ENCODE measurements around the gene GATD1. TPM values are rescaled to one million over a fixed set of nuclear protein-coding genes. Genes with fewer than 3 reads are reported as not detected.

Gene GATD1
- total and polyA plus RNA-seq, 10 of the 15 experiments (the other 5 are each of a cell fraction or from before 2014, with no cell fraction given) = 1.2 to 92.6 (median 22.3) TPM

GRCh38 chr11:777288-778255 lies at the start of gene GATD1 (continued):
- TF ChIP-seq HSF1 (IDR thresholded peaks at IDR 0.05; ENCODE audit: low read depth, low read length) (no peak), RAD21 (IDR thresholded peaks at IDR 0.05; ENCODE audit: insufficient read depth, low read depth, low read length) (no peak), POLR2AphosphoS5 (IDR thresholded peaks at IDR 0.05; ENCODE audit: low read length) (peak; percentile 71), USF1 (IDR thresholded peaks at IDR 0.05; ENCODE audit: borderline replicate concordance, extremely low read length, insufficient read depth, low read depth, low read length) (peak; percentile 98), SPI1 (IDR thresholded peaks at IDR 0.05; ENCODE audit: borderline replicate concordance, insufficient read depth, low read depth, low read length) (no peak), TCF12 (IDR thresholded peaks at IDR 0.05; ENCODE audit: low read depth, low read length) (no peak), YY1 (IDR thresholded peaks at IDR 0.05; ENCODE audit: low read depth, low read length) (peak; percentile 93), MEF2B (IDR thresholded peaks at IDR 0.05; ENCODE audit: partially characterized antibody, poor library complexity, severe bottlenecking) (peak; percentile 25), NFYA (IDR thresholded peaks at IDR 0.05; ENCODE audit: borderline replicate concordance, low read depth, low read length) (no peak), HCFC1 (IDR thresholded peaks at IDR 0.05; ENCODE audit: low read length) (no peak), POLR2A (IDR thresholded peaks at IDR 0.05; ENCODE audit: low read depth, low read length) (peak; percentile 88), BHLHE40 (IDR thresholded peaks at IDR 0.05; ENCODE audit: borderline replicate concordance in 1 of 2, low read depth in 2 of 2, low read length in 1 of 2) (peak; percentile 89 to 98), NR2C2 (IDR thresholded peaks at IDR 0.05; ENCODE audit: borderline replicate concordance, control insufficient read depth, insufficient read length, low read depth) (no peak), PAX5 (IDR thresholded peaks at IDR 0.05; ENCODE audit: borderline replicate concordance, low read depth, low read length) (peak; percentile 9; the same call in 1 of the 2 replicates), CBX3 (IDR thresholded peaks at IDR 0.05; ENCODE audit: borderline replicate concordance, low read depth) (no peak), TCF3 (IDR thresholded peaks at IDR 0.05; ENCODE audit: borderline replicate concordance, insufficient read depth, low read depth, low read length) (peak; percentile 22; the same call in 1 of the 2 replicates), RELA (IDR thresholded peaks at IDR 0.05; ENCODE audit: borderline replicate concordance, partially characterized antibody) (peak; percentile 73), ZNF207 (IDR thresholded peaks at IDR 0.05; ENCODE audit: borderline replicate concordance) (no peak), ATF3 (IDR thresholded peaks at IDR 0.05; ENCODE audit: borderline replicate concordance, extremely low read depth, low read depth, low read length) (peak; percentile 80), SIN3A (IDR thresholded peaks at IDR 0.05; ENCODE audit: low read depth, low read length) (peak; percentile 32; the same call in 1 of the 2 replicates), GATAD2B (conservative IDR thresholded peaks at IDR 0.05; ENCODE audit: low read depth) (peak; percentile 69)
- TF ChIP-seq, protein P1, sequence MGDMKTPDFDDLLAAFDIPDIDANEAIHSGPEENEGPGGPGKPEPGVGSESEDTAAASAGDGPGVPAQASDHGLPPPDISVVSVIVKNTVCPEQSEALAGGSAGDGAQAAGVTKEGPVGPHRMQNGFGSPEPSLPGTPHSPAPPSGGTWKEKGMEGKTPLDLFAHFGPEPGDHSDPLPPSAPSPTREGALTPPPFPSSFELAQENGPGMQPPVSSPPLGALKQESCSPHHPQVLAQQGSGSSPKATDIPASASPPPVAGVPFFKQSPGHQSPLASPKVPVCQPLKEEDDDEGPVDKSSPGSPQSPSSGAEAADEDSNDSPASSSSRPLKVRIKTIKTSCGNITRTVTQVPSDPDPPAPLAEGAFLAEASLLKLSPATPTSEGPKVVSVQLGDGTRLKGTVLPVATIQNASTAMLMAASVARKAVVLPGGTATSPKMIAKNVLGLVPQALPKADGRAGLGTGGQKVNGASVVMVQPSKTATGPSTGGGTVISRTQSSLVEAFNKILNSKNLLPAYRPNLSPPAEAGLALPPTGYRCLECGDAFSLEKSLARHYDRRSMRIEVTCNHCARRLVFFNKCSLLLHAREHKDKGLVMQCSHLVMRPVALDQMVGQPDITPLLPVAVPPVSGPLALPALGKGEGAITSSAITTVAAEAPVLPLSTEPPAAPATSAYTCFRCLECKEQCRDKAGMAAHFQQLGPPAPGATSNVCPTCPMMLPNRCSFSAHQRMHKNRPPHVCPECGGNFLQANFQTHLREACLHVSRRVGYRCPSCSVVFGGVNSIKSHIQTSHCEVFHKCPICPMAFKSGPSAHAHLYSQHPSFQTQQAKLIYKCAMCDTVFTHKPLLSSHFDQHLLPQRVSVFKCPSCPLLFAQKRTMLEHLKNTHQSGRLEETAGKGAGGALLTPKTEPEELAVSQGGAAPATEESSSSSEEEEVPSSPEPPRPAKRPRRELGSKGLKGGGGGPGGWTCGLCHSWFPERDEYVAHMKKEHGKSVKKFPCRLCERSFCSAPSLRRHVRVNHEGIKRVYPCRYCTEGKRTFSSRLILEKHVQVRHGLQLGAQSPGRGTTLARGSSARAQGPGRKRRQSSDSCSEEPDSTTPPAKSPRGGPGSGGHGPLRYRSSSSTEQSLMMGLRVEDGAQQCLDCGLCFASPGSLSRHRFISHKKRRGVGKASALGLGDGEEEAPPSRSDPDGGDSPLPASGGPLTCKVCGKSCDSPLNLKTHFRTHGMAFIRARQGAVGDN (IDR thresholded peaks at IDR 0.05) = peak; percentile 85

Measured in GM12878 (cell line).